HFF-Myc (cell line): ENCODE data around the gene BCAR1.

Experiments
- DNase-seq: peaks from one replicate; pipeline ENCODE4 v3.0.0-alpha.2; 2011; ENCODE audit warnings: low read depth; ENCODE audit errors: extremely low read depth
- H3K4me3 ChIP-seq: replicated peaks from 2 replicates; pipeline ENCODE4 v1.5.1; 2011; ENCODE audit warnings: low read depth, mild to moderate bottlenecking, control low read depth, low read length
- TF ChIP-seq, protein P1 (sequence below): IDR thresholded peaks from 2 replicates; pipeline ENCODE4 v1.5.1; 2012; ENCODE audit warnings: mild to moderate bottlenecking, low read depth, low read length, control low read depth; ENCODE audit errors: missing control alignments

BCAR1 gene

DNA sequence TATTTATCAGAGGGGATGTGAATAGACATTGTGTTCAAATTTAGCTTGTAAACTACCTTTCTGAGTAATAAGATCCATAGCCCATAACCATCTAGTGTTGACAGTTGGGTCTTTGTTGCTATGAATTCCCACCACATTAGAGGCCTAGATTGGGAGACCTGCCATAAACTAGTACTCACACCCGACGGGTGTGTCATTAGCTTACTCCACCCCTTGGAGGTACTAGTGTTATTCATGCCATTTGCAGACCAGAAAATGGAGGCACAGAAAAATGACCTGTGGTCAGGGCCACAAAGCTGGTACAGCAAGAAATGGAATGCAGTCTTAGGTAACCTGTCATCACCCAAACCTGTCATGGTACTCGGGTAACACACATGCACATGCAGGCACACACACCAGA is 41.3 kb upstream of the BCAR1 start:
- no peak overlapping the region for H3K4me3 ChIP-seq
- TF ChIP-seq, protein P1, sequence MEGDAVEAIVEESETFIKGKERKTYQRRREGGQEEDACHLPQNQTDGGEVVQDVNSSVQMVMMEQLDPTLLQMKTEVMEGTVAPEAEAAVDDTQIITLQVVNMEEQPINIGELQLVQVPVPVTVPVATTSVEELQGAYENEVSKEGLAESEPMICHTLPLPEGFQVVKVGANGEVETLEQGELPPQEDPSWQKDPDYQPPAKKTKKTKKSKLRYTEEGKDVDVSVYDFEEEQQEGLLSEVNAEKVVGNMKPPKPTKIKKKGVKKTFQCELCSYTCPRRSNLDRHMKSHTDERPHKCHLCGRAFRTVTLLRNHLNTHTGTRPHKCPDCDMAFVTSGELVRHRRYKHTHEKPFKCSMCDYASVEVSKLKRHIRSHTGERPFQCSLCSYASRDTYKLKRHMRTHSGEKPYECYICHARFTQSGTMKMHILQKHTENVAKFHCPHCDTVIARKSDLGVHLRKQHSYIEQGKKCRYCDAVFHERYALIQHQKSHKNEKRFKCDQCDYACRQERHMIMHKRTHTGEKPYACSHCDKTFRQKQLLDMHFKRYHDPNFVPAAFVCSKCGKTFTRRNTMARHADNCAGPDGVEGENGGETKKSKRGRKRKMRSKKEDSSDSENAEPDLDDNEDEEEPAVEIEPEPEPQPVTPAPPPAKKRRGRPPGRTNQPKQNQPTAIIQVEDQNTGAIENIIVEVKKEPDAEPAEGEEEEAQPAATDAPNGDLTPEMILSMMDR: no peak
- DNase-seq: no peak

DNA sequence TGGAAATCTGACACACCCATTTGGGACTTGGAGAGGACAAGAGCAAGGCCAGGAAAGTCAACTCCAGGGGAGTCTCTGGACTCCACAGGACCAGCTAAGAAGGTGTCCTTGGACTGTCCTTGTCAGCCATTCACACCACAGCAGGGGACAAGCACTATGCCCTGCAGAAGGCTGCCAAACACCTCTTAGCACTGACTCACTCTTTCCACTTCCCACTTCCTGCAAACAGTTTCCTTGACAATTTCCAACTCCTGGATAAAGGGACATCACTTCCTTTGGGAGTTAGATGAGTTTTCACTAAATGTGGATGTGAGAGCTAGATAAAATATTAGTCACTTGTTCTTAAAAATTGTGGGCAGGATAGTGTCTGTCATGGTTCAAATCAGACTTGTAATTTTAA is 37.8 kb upstream of the BCAR1 start:
- no peak for DNase-seq
- TF ChIP-seq, protein P1: no peak
- H3K4me3 ChIP-seq: no peak overlapping the region

DNA sequence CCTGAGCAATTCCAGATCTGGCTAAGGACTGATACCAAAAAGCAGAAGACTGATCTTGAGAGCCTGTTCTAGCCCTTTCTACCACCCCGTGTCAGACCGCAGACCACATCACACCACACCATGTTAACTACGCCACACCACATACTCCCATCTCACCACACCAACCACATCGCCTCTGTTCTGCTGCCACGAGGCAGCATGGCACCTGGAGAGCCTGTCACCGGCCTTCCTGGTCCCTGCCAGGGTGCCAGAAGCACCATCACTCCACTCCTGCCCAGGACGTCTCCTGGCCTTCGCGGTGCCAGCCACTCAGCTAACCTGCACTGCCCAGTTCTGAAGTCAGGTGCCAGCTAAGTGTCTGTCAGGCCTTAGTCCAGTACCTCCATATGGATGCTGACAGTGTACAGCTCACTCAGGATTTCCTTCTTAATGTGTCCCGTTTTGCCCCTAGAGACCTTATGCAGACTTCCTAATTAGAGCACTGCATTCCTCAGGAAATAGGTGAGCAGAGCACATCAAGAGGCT is 37.2 kb upstream of the BCAR1 start:
- DNase-seq: no peak
- no peak overlapping the region for H3K4me3 ChIP-seq
- TF ChIP-seq, protein P1: no peak

DNA sequence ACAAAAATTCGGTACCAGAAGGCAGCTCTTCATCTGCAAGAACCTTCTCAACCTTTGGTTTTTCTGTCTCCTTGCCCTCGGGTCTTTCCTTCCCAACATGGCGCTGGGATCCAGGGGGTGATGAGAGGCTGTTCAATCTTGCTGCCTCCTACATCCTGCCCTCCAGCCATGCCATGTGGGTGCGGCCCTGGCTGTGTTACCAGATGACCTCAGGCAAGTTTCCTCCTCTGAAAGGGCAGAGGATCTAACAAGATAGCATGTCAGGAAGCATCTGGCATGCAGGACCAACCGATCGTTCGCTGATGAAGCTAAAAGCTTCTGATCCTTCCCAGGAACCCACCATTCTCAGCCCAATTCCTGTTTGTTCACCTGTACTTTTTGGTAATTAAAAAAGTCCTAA is 36.8 kb upstream of the BCAR1 start:
- no peak overlapping the region for H3K4me3 ChIP-seq
- DNase-seq: no peak
- TF ChIP-seq, protein P1: no peak

DNA sequence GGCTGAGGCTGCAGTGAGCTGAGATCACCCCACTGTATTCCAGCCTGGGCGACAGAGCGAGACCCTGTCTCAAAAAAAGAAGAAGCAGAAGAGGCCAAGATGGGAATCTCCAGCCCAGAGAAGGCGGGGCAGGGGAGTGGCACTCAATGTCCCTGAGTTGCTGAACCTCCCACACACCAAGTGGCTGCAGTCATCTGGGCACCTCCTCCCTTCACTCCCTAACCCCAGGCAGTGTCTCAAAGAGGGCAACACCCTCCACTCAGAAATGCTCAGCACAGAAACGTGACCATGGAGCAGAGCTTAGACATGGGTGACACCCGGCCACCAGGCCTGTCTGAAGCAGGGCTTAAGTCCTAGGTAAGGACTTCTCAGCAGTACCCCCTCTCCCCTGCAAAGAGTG is 36.3 kb upstream of the BCAR1 start:
- no peak overlapping the region for H3K4me3 ChIP-seq
- no peak for DNase-seq
- TF ChIP-seq, protein P1: no peak

DNA sequence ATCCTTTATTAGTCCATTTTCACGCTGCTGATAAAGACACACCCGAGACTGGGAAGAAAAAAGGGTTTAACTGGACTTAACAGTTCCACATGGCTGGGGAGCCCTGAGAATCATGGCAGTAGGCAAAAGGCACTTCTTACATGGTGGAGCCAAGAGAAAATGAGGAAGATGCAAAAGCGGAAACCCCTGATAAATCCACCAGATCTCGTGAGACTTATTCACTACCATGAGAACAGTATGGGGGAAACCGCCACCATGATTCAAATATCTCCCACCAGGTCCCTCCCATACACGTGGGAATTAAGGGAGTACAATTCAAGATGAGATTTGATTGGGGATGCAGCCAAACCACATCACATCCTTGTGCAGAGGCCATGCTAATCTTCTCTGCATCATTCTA is 35.0 kb upstream of the BCAR1 start:
- TF ChIP-seq, protein P1: no peak
- DNase-seq: no peak
- H3K4me3 ChIP-seq: no peak overlapping the region
